Measurements from ENCODE around the gene CNTD1. TPM values are rescaled to one million over a fixed set of nuclear protein-coding genes. Genes with fewer than 3 reads are reported as not detected.

The CNTD1 gene
- total RNA-seq, 1 experiment from 2014 or later: not detected

DNA sequence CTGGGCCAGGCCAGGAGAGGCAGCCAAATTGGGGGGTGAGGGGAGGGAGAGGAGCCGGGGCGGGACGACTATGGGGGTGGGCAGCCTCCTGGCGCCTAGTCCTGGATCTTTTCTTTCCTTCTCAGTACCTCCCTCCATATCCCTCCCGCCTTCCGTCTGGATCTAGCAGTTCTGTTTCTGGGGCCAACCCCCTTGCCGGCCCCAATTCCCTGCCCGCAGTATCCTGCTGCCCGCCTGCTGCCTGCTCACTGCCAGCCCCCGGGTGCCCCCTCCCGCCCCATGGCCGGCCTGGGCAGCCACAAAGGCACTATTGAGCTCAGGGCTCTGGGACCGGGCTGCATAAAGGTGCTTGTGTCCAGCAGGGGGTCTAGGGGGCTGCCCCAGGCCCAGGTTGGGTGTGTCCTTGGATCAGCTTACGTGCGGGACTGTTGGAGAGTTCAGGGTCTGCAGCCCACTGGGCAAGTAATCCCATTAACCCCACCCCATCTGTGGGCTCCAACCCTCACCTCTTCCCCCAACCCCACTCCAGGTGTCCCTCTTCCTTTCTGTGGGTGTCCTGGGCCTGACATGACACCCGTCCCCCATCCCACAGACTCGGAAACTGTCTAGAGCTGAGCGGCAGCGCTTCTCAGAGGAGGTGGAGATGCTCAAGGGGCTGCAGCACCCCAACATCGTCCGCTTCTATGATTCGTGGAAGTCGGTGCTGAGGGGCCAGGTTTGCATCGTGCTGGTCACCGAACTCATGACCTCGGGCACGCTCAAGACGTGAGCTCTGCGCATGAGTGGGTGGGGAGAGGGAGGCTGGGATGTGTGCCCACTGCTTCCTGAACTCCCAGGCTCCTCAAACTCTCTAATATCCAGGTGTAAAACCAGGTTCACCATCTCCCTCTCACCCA, 16.2 kb upstream of the CNTD1 start:
- no peaks in the 10 kb centered on the region for H4K20me1 ChIP-seq (ENCODE audit: insufficient read depth, low read depth, low read length)
- DNase-seq: no peak
- H2AFZ ChIP-seq (ENCODE audit: low read length): no peak overlapping the region
- H3K4me3 ChIP-seq (ENCODE audit: low read length): no peak overlapping the region
- no peaks in the 10 kb centered on the region for H3K4me1 ChIP-seq (ENCODE audit: low read length)
- H3K36me3 ChIP-seq (ENCODE audit: insufficient read depth, low read length): no peaks in the 10 kb centered on the region
- H3K9me3 ChIP-seq (ENCODE audit: low read length): no peaks in the 10 kb centered on the region
- H3K27ac ChIP-seq (ENCODE audit: low read length): no peak overlapping the region
- no peaks in the 10 kb centered on the region for H3K9me2 ChIP-seq (replicated peaks; ENCODE audit: insufficient read depth, low read length)
- no peak overlapping the region for H3K9ac ChIP-seq (ENCODE audit: low read length)
- no peaks in the 10 kb centered on the region for H3K27me3 ChIP-seq (ENCODE audit: low read length)
- H3K4me2 ChIP-seq (ENCODE audit: low read depth, low read length, poor library complexity, severe bottlenecking): no peak overlapping the region
- no peaks in the 10 kb centered on the region for H3K79me2 ChIP-seq (ENCODE audit: low read length)

DNA sequence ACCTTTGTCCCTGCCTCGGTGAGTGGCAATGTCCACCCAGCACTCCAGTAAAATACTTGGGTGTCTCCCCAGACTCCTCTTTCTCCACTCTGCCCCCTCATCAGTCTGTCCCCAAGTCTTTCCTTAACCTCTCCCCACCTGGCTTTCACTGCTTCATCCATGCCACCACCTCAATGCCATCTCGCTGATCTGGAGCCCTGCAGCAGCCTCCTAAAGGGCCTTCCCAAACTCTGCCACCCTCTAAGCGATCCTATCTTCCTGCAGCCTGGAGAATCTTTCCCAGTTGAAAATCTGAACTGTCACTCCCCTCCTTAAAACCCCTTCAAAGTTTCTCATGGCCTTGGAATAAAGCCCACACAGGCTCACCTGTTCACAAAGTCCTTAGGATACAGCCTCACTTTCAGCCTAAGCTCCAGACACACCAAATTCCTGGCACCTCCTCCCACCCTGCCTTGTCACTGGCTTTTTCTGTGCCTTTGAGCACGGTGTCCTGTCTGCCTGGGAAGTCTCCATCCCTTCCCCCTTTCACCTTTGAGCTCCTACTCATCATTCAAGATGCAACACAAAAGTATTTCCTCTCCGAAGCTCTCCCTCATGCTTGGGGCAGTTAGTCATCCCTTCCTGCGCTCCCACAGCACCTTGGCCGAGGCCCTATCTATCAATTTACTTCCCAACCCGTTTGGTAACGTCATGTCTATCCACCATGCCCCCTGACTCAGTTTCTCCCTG, 15.4 kb upstream of the CNTD1 start:
- no peak overlapping the region for H2AFZ ChIP-seq (ENCODE audit: low read length)
- no peaks in the 10 kb centered on the region for H3K36me3 ChIP-seq (ENCODE audit: insufficient read depth, low read length)
- H3K4me2 ChIP-seq (ENCODE audit: low read depth, low read length, poor library complexity, severe bottlenecking): no peak overlapping the region
- H3K4me1 ChIP-seq (ENCODE audit: low read length): no peaks in the 10 kb centered on the region
- H4K20me1 ChIP-seq (ENCODE audit: insufficient read depth, low read depth, low read length): no peaks in the 10 kb centered on the region
- H3K27me3 ChIP-seq (ENCODE audit: low read length): no peaks in the 10 kb centered on the region
- no peaks in the 10 kb centered on the region for H3K9me3 ChIP-seq (ENCODE audit: low read length)
- no peak for DNase-seq
- no peaks in the 10 kb centered on the region for H3K79me2 ChIP-seq (ENCODE audit: low read length)
- H3K27ac ChIP-seq (ENCODE audit: low read length): no peak overlapping the region
- no peak overlapping the region for H3K4me3 ChIP-seq (ENCODE audit: low read length)
- H3K9me2 ChIP-seq (replicated peaks; ENCODE audit: insufficient read depth, low read length): no peaks in the 10 kb centered on the region
- H3K9ac ChIP-seq (ENCODE audit: low read length): no peak overlapping the region

DNA sequence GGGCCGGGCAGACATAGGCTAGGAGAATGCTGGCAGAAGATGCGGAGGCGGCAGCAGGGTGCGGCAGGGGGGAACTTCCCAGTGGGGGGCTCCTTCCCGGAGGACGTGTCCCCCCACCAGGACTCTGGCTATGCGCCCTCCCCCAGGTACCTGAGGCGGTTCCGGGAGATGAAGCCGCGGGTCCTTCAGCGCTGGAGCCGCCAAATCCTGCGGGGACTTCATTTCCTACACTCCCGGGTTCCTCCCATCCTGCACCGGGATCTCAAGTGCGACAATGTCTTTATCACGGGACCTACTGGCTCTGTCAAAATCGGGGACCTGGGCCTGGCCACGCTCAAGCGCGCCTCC, 14.9 kb upstream of the CNTD1 start:
- Histone ChIP-seq H3K36me3 (ENCODE audit: insufficient read depth, low read length) (no peaks in the 10 kb centered on the region; the same call in 1 of the 2 replicates), H2AFZ (ENCODE audit: low read length) (no peak overlapping the region), H3K9ac (ENCODE audit: low read length) (no peak overlapping the region), H3K27me3 (ENCODE audit: low read length) (no peaks in the 10 kb centered on the region), H3K4me2 (ENCODE audit: low read depth, low read length, poor library complexity, severe bottlenecking) (no peak overlapping the region), H3K9me3 (ENCODE audit: low read length) (no peaks in the 10 kb centered on the region), H3K4me3 (ENCODE audit: low read length) (no peak overlapping the region), H4K20me1 (ENCODE audit: insufficient read depth, low read depth, low read length) (no peaks in the 10 kb centered on the region), H3K9me2 (replicated peaks; ENCODE audit: insufficient read depth, low read length) (no peaks in the 10 kb centered on the region), H3K4me1 (ENCODE audit: low read length) (no peaks in the 10 kb centered on the region), H3K27ac (ENCODE audit: low read length) (no peak overlapping the region), H3K79me2 (ENCODE audit: low read length) (no peaks in the 10 kb centered on the region)
- no peak for DNase-seq

GRCh38 chr17:42784409-42784808, 14.3 kb upstream of the CNTD1 start:
- Histone ChIP-seq H3K27me3 (ENCODE audit: low read length) (no peaks in the 10 kb centered on the region), H3K9me2 (replicated peaks; ENCODE audit: insufficient read depth, low read length) (no peaks in the 10 kb centered on the region), H2AFZ (ENCODE audit: low read length) (no peak overlapping the region), H3K9ac (ENCODE audit: low read length) (no peak overlapping the region), H3K4me3 (ENCODE audit: low read length) (no peak overlapping the region), H4K20me1 (ENCODE audit: insufficient read depth, low read depth, low read length) (no peaks in the 10 kb centered on the region), H3K27ac (ENCODE audit: low read length) (no peak overlapping the region), H3K4me2 (ENCODE audit: low read depth, low read length, poor library complexity, severe bottlenecking) (no peak overlapping the region), H3K4me1 (ENCODE audit: low read length) (no peaks in the 10 kb centered on the region), H3K79me2 (ENCODE audit: low read length) (no peaks in the 10 kb centered on the region), H3K9me3 (ENCODE audit: low read length) (no peaks in the 10 kb centered on the region), H3K36me3 (ENCODE audit: insufficient read depth, low read length) (no peaks in the 10 kb centered on the region; the same call in 1 of the 2 replicates)
- no peak for DNase-seq

- Histone ChIP-seq H3K4me1 (ENCODE audit: low read length) (no peaks in the 10 kb centered on the region), H3K27ac (ENCODE audit: low read length) (no peak overlapping the region), H3K9me2 (replicated peaks; ENCODE audit: insufficient read depth, low read length) (no peaks in the 10 kb centered on the region), H3K36me3 (ENCODE audit: insufficient read depth, low read length) (no peaks in the 10 kb centered on the region; the same call in 1 of the 2 replicates), H3K4me3 (ENCODE audit: low read length) (no peak overlapping the region), H3K4me2 (ENCODE audit: low read depth, low read length, poor library complexity, severe bottlenecking) (no peak overlapping the region), H3K9ac (ENCODE audit: low read length) (no peak overlapping the region), H2AFZ (ENCODE audit: low read length) (no peak overlapping the region), H3K79me2 (ENCODE audit: low read length) (no peaks in the 10 kb centered on the region), H3K9me3 (ENCODE audit: low read length) (no peaks in the 10 kb centered on the region), H3K27me3 (ENCODE audit: low read length) (no peaks in the 10 kb centered on the region), H4K20me1 (ENCODE audit: insufficient read depth, low read depth, low read length) (no peaks in the 10 kb centered on the region)
- no peak for DNase-seq
These were observed 13.7 kb upstream of the CNTD1 start for GRCh38 chr17:42784811-42785592.

GRCh38 chr17:42787266-42787665, 11.4 kb upstream of the CNTD1 start:
- no peaks in the 10 kb centered on the region for H3K9me2 ChIP-seq (replicated peaks; ENCODE audit: insufficient read depth, low read length)
- no peak for DNase-seq
- no peak overlapping the region for H2AFZ ChIP-seq (ENCODE audit: low read length)
- H3K27ac ChIP-seq (ENCODE audit: low read length): no peak overlapping the region
- H3K79me2 ChIP-seq (ENCODE audit: low read length): no peaks in the 10 kb centered on the region
- no peaks in the 10 kb centered on the region for H3K4me1 ChIP-seq (ENCODE audit: low read length)
- no peaks in the 10 kb centered on the region for H3K27me3 ChIP-seq (ENCODE audit: low read length)
- H3K36me3 ChIP-seq (ENCODE audit: insufficient read depth, low read length): no peaks in the 10 kb centered on the region; the same call in 1 of the 2 replicates
- no peak overlapping the region for H3K4me2 ChIP-seq (ENCODE audit: low read depth, low read length, poor library complexity, severe bottlenecking)
- no peak overlapping the region for H3K9ac ChIP-seq (ENCODE audit: low read length)
- H3K4me3 ChIP-seq (ENCODE audit: low read length): no peak overlapping the region
- no peaks in the 10 kb centered on the region for H3K9me3 ChIP-seq (ENCODE audit: low read length)
- no peaks in the 10 kb centered on the region for H4K20me1 ChIP-seq (ENCODE audit: insufficient read depth, low read depth, low read length)

- Histone ChIP-seq H3K4me2 (ENCODE audit: low read depth, low read length, poor library complexity, severe bottlenecking) (no peak overlapping the region), H3K4me1 (ENCODE audit: low read length) (no peaks in the 10 kb centered on the region; the same call in none of the 2 replicates)
These were observed 6.7 kb upstream of the CNTD1 start for GRCh38 chr17:42791948-42792347.

GRCh38 chr17:42792545-42792944, 6.1 kb upstream of the CNTD1 start:
- Histone ChIP-seq H3K27ac (ENCODE audit: low read length) (no peak overlapping the region), H3K36me3 (ENCODE audit: insufficient read depth, low read length) (no peaks in the 10 kb centered on the region; the same call in 1 of the 2 replicates), H2AFZ (ENCODE audit: low read length) (no peak overlapping the region), H3K27me3 (ENCODE audit: low read length) (no peaks in the 10 kb centered on the region), H3K9me2 (replicated peaks; ENCODE audit: insufficient read depth, low read length) (no peaks in the 10 kb centered on the region), H3K79me2 (ENCODE audit: low read length) (peaks cover 5% of the 10 kb centered on the region), H4K20me1 (ENCODE audit: insufficient read depth, low read depth, low read length) (no peaks in the 10 kb centered on the region), H3K4me1 (ENCODE audit: low read length) (peaks cover 6% of the 10 kb centered on the region), H3K9ac (ENCODE audit: low read length) (no peak overlapping the region), H3K9me3 (ENCODE audit: low read length) (no peaks in the 10 kb centered on the region), H3K4me3 (ENCODE audit: low read length) (no peak overlapping the region), H3K4me2 (ENCODE audit: low read depth, low read length, poor library complexity, severe bottlenecking) (no peak overlapping the region)
- DNase-seq: no peak

More at GRCh38 chr17:42791948-42792347, 6.7 kb upstream of the CNTD1 start:
- H3K9ac ChIP-seq (ENCODE audit: low read length): no peak overlapping the region
- H3K27ac ChIP-seq (ENCODE audit: low read length): no peak overlapping the region
- H3K4me3 ChIP-seq (ENCODE audit: low read length): no peak overlapping the region
- H4K20me1 ChIP-seq (ENCODE audit: insufficient read depth, low read depth, low read length): no peaks in the 10 kb centered on the region
- no peaks in the 10 kb centered on the region for H3K9me2 ChIP-seq (replicated peaks; ENCODE audit: insufficient read depth, low read length)
- H3K79me2 ChIP-seq (ENCODE audit: low read length): no peaks in the 10 kb centered on the region
- H3K36me3 ChIP-seq (ENCODE audit: insufficient read depth, low read length): no peaks in the 10 kb centered on the region; the same call in 1 of the 2 replicates
- H3K9me3 ChIP-seq (ENCODE audit: low read length): no peaks in the 10 kb centered on the region
- DNase-seq: no peak
- no peak overlapping the region for H2AFZ ChIP-seq (ENCODE audit: low read length)
- no peaks in the 10 kb centered on the region for H3K27me3 ChIP-seq (ENCODE audit: low read length)
